Measurements from ENCODE around the gene PDE1C.

DNA sequence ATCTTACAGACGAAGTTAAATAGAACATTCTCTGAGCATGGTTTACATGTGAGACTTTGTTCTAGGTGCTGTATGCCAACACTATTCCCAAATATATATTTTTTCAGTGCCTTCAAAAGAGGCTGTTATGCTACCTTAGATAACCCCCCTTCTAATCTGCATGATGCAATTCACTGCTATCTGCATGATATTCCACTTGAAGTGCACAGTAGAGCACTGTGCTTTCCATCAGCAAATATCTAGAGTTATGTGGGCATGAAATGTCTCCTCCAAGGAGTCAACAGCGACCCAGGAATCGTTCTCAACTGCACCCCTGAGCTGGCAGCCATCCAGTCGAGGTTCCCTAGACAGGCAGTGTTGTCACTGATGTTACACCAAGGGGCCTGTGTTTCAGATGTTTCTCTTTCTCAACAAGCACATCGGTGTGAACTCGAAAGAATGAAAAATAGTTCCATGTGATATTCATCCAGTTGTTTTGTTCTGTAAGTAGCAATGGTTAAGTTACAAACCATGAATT, 88.3 kb downstream of the PDE1C start:
- no peak for TF ChIP-seq POLR2AphosphoS5 (IDR thresholded peaks at IDR 0.05; ENCODE audit: low read depth, low read length)
- TF ChIP-seq TAF1 (IDR thresholded peaks at IDR 0.05; ENCODE audit: borderline replicate concordance, insufficient read depth, low read length): no peak
